MM.1S (cell line): ENCODE results near the gene MYH14.

Experiments
- DNase-seq: peaks from one replicate; pipeline ENCODE4 v3.0.0-alpha.2; 2015
- H2AFZ ChIP-seq: fragments of 300-600 bp; sonication (generic); 2 replicates; pipeline ENCODE4 v1.6.0; 2016; ENCODE audit warnings: antibody characterized with exemption, low read length
- H3F3A ChIP-seq: fragments of 300-600 bp; sonication (generic); 2 replicates; pipeline ENCODE4 v1.6.1; 2016; ENCODE audit warnings: mild to moderate bottlenecking, antibody characterized with exemption, low read length, moderate library complexity, mixed read lengths; ENCODE audit not compliant: insufficient read depth
- H3K27ac ChIP-seq: fragments of 300-600 bp; sonication (generic); 2 replicates; pipeline ENCODE4 v1.5.1; 2016; ENCODE audit warnings: mild to moderate bottlenecking, low read length
- H3K27me3 ChIP-seq: fragments of 300-600 bp; sonication (generic); replicated peaks from 2 replicates; pipeline ENCODE4 v1.6.0; 2016; ENCODE audit warnings: low read length; ENCODE audit not compliant: insufficient read depth
- H3K36me3 ChIP-seq: fragments of 300-600 bp; sonication (generic); replicated peaks from 2 replicates; pipeline ENCODE4 v1.6.1; 2016; ENCODE audit warnings: mild to moderate bottlenecking, low read length, mixed read lengths; ENCODE audit not compliant: insufficient read depth
- H3K4me1 ChIP-seq: fragments of 300-600 bp; sonication (generic); 2 replicates; pipeline ENCODE4 v1.6.1; 2016; ENCODE audit warnings: low read length, mixed read lengths
- H3K4me2 ChIP-seq: fragments of 300-600 bp; sonication (generic); 2 replicates; pipeline ENCODE4 v1.6.0; 2016; ENCODE audit warnings: low read depth, low read length
- H3K4me3 ChIP-seq: fragments of 300-600 bp; sonication (generic); 2 replicates; pipeline ENCODE4 v1.5.1; 2016; ENCODE audit warnings: low read length, mixed read lengths
- H3K79me2 ChIP-seq: fragments of 300-600 bp; sonication (generic); 2 replicates; pipeline ENCODE4 v1.6.1; 2016; ENCODE audit warnings: mixed run types, low read length, mixed read lengths
- H3K9ac ChIP-seq: fragments of 300-600 bp; sonication (generic); 2 replicates; pipeline ENCODE4 v1.6.1; 2016; ENCODE audit warnings: low read length, mixed read lengths
- H3K9me2 ChIP-seq: fragments of 300-600 bp; sonication (generic); replicated peaks from 2 replicates; pipeline ENCODE4 v1.6.1; 2016; ENCODE audit warnings: mild to moderate bottlenecking, low read length, mixed read lengths; ENCODE audit not compliant: insufficient read depth
- H3K9me3 ChIP-seq: fragments of 300-600 bp; sonication (generic); replicated peaks from 2 replicates; pipeline ENCODE4 v1.6.1; 2016; ENCODE audit warnings: mild to moderate bottlenecking, low read length, mixed read lengths; ENCODE audit not compliant: insufficient read depth
- H4K20me1 ChIP-seq: fragments of 300-600 bp; sonication (generic); 2 replicates; pipeline ENCODE4 v1.6.1; 2016; ENCODE audit warnings: mild to moderate bottlenecking, low read length, moderate library complexity, mixed read lengths; ENCODE audit not compliant: insufficient read depth
- CTCF ChIP-seq: fragments of 300-600 bp; sonication (generic); IDR thresholded peaks from 2 replicates; pipeline ENCODE4 v1.5.1; 2016; ENCODE audit warnings: antibody characterized with exemption, low read length, mixed read lengths
- EZH2 ChIP-seq: fragments of 300-600 bp; sonication (generic); optimal IDR thresholded peaks from 2 replicates; pipeline ENCODE3; 2017; ENCODE audit warnings: low read depth, mild to moderate bottlenecking, antibody characterized with exemption, low read length, mixed read lengths
- EZH2phosphoT487 ChIP-seq: fragments of 300-600 bp; sonication (generic); IDR thresholded peaks from 2 replicates; pipeline ENCODE4 v1.6.1; 2018; ENCODE audit warnings: antibody characterized with exemption, low read length

The MYH14 gene

GRCh38 chr19:50292216-50292827 lies 88.9 kb downstream of the MYH14 start:
- Histone ChIP-seq H3K9me3 (no peaks in the 10 kb centered on the region), H2AFZ (no peak overlapping the region), H3K9ac (no peak overlapping the region), H3F3A (no peaks in the 10 kb centered on the region), H4K20me1 (no peaks in the 10 kb centered on the region), H3K4me1 (no peaks in the 10 kb centered on the region), H3K79me2 (no peaks in the 10 kb centered on the region), H3K27ac (no peak overlapping the region), H3K36me3 (no peaks in the 10 kb centered on the region), H3K9me2 (no peaks in the 10 kb centered on the region), H3K4me2 (no peak overlapping the region), H3K4me3 (no peak overlapping the region), H3K27me3 (peaks cover 83% of the 10 kb centered on the region)
- no peak for TF ChIP-seq EZH2phosphoT487
- TF ChIP-seq EZH2, result no peak
- no peak for TF ChIP-seq CTCF
- no peak for DNase-seq

GRCh38 chr19:50293263-50294004 lies 90.0 kb downstream of the MYH14 start:
- no peak for TF ChIP-seq EZH2phosphoT487
- no peak for TF ChIP-seq CTCF
- TF ChIP-seq EZH2, result no peak
- Histone ChIP-seq H3K9ac (no peak overlapping the region), H3K27ac (no peak overlapping the region)

GRCh38 chr19:50300051-50300450 lies 96.6 kb downstream of the MYH14 start:
- H3K9me3 ChIP-seq, result no peaks in the 10 kb centered on the region
- no peaks in the 10 kb centered on the region for H3K9me2 ChIP-seq
- peaks cover 81% of the 10 kb centered on the region for H3K27me3 ChIP-seq
- H3K4me2 ChIP-seq, result no peak overlapping the region
- no peak for DNase-seq
- no peaks in the 10 kb centered on the region for H3K4me1 ChIP-seq
- H4K20me1 ChIP-seq, result no peaks in the 10 kb centered on the region
- H3K27ac ChIP-seq, result no peak overlapping the region
- H3K4me3 ChIP-seq, result no peak overlapping the region
- no peak overlapping the region for H3K9ac ChIP-seq
- TF ChIP-seq EZH2 (no peak), EZH2phosphoT487 (no peak), CTCF (no peak)
- H2AFZ ChIP-seq, result no peak overlapping the region
- H3F3A ChIP-seq, result no peaks in the 10 kb centered on the region
- no peaks in the 10 kb centered on the region for H3K36me3 ChIP-seq
- H3K79me2 ChIP-seq, result no peaks in the 10 kb centered on the region

More at GRCh38 chr19:50293263-50294004, 90.0 kb downstream of the MYH14 start:
- Histone ChIP-seq H3K36me3 (no peaks in the 10 kb centered on the region), H2AFZ (no peak overlapping the region), H3K4me1 (no peaks in the 10 kb centered on the region), H3F3A (no peaks in the 10 kb centered on the region), H3K79me2 (no peaks in the 10 kb centered on the region), H3K4me3 (no peak overlapping the region), H3K27me3 (peaks cover 83% of the 10 kb centered on the region), H3K9me2 (no peaks in the 10 kb centered on the region), H3K9me3 (no peaks in the 10 kb centered on the region), H3K4me2 (no peak overlapping the region), H4K20me1 (no peaks in the 10 kb centered on the region)
- DNase-seq, result no peak
